Left lung (tissue), 10 donors: ENCODE data around the gene KCNT1. TPM values are rescaled to one million over a fixed set of nuclear protein-coding genes. Genes with fewer than 3 reads are reported as not detected.

Source experiments
- ATAC-seq: fragments of 200-7000 bp; cut with Tn5 transposase; one replicate; pipeline ENCODE4 v1.9.1; 2020; ENCODE audit warnings: moderate library complexity
- DNase-seq, 4 donors: peaks; one replicate each; pipeline ENCODE4 v3.0.0-alpha.2; 2013 to 2020
- H3K27ac ChIP-seq, 2 donors: fragments of 200-600 bp; sonication (generic) in 1 of 2; one replicate each; pipeline versions ENCODE4 v1.5.0 to v1.8.0; 2020 to 2021
- H3K27me3 ChIP-seq, 2 donors: fragments of 200-600 bp; sonication (generic) in 1 of 2; one replicate each; pipeline versions ENCODE4 v1.5.0 to v1.8.0; 2020 to 2021
- H3K36me3 ChIP-seq, 2 donors: fragments of 200-600 bp; sonication (generic) in 1 of 2; one replicate each; pipeline versions ENCODE4 v1.5.0 to v1.8.0; 2020 to 2021
- H3K4me1 ChIP-seq, 2 donors: fragments of 200-600 bp; one replicate each; pipeline ENCODE4 v1.8.0; 2021
- H3K4me3 ChIP-seq, 2 donors: fragments of 200-600 bp; sonication (generic) in 1 of 2; one replicate each; pipeline versions ENCODE4 v1.5.0 to v1.8.0; 2020 to 2021; ENCODE audit warnings: mild to moderate bottlenecking in 1 of 2
- H3K9me3 ChIP-seq, 2 donors: fragments of 200-600 bp; sonication (generic) in 1 of 2; one replicate each; pipeline versions ENCODE4 v1.5.0 to v1.8.0; 2020 to 2021
- CTCF ChIP-seq, 2 donors: fragments of 200-600 bp; sonication (generic) in 1 of 2; IDR thresholded peaks; one replicate each; pipeline versions ENCODE4 v1.5.0 to v1.8.0; 2021; ENCODE audit warnings: antibody characterized with exemption in 2 of 2
- intact Hi-C, 2 donors: fragments of 100-400 bp; cut with DNase I; formaldehyde crosslinking; loops; one replicate each; pipeline versions ENCODE4 v1.11.2 to v1.14.2; 2022
- polyA plus RNA-seq, 6 donors: library from polyadenylated mRNA; unstranded; fragments of 120-200 nt; gene quantifications; one replicate each; pipeline ENCODE4 v1.2.1, GENCODE V29; 2013; ENCODE audit not compliant: insufficient read length in 6 of 6
- total RNA-seq, 2 donors: library from RNA; stranded (reverse); fragmentation: NEBNext Ultra II Directional; extraction: Animal tissue kit (Norgen Biotek cat#: 25700); gene quantifications; one replicate each; pipeline ENCODE4 v1.2.1, GENCODE V29; 2021
- donor health status: DM: no; HTN: yes; CAD: no.
- donor health status: DM: no; HTN: no; CAD: no.

KCNT1 gene
- total and polyA plus RNA-seq, 8 donors, result 0.26 to 0.89 (median 0.41) TPM

DNA sequence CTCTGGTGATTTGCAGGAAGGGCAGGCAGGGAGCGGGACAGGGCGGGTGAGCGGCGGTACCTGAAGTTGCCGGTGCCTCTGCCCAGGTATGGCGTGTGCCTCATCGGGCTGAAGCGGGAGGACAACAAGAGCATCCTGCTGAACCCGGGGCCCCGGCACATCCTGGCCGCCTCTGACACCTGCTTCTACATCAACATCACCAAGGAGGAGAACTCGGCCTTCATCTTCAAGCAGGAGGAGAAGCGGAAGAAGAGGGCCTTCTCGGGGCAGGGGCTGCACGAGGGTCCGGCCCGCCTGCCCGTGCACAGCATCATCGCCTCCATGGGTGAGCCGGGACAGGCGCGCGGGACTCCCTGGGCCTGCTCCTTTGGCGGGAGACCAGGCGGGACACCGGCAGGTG is 68.8 kb downstream of the KCNT1 start:
- H3K27me3 ChIP-seq, result peaks cover 0 to 43% of the 10 kb centered on the region in 2 donors
- intact Hi-C loops, result no loop called here
- H3K36me3 ChIP-seq, result no peaks in the 10 kb centered on the region
- H3K9me3 ChIP-seq, result peaks cover 0 to 20% of the 10 kb centered on the region in 2 donors
- H3K27ac ChIP-seq, result no peak overlapping the region
- H3K4me3 ChIP-seq, result no peak overlapping the region
- H3K4me1 ChIP-seq, result no peaks in the 10 kb centered on the region
- DNase-seq (no peak), ATAC-seq (no peak)
- TF ChIP-seq CTCF (IDR thresholded peaks at IDR 0.05), result no peak

DNA sequence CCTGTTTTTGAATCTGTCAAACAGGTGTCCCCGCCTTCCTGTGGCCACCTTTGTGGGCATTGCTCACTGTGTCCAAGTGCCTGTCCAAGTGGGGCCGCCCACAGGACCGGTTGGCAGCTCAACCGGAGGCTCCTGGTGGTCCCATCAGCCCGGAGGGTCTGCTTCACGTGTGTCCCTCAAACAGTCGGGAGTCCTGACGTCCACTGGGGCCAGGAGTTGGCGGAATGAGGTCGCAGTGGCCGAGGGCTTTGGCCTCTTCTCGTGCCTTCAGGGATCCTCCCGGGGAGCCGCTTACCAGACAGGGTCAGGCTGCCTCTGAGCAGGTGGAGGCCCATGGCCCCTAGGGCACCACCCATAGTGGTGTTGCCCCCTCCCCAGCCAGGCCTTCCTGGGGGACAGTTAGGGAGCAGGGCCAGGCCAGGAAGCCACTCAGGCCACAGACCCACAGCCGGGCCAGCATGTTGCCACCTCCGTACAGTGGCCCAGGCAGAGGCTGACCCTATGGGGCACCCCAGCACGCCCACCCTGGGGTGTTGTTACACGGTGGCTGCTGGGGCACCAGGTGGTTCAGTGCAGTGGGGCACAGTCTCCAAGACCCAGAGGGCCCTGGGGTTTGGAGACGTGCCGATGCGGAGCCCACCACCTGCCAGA is 69.5 kb downstream of the KCNT1 start:
- Histone ChIP-seq H3K9me3 (peaks cover 0 to 12% of the 10 kb centered on the region in 2 donors), H3K4me3 (no peak overlapping the region), H3K27ac (no peak overlapping the region), H3K4me1 (no peaks in the 10 kb centered on the region), H3K36me3 (no peaks in the 10 kb centered on the region), H3K27me3 (peaks cover 0 to 43% of the 10 kb centered on the region in 2 donors)
- ATAC-seq (no peak), DNase-seq (no peak)
- TF ChIP-seq CTCF (IDR thresholded peaks at IDR 0.05), result no peak
- intact Hi-C loops, result no loop called here

- H3K9me3 ChIP-seq, result peaks cover 0 to 6% of the 10 kb centered on the region in 2 donors
- H3K4me1 ChIP-seq, result no peaks in the 10 kb centered on the region
- TF ChIP-seq CTCF (IDR thresholded peaks at IDR 0.05), result no peak
- no peak overlapping the region for H3K4me3 ChIP-seq
- no peak overlapping the region for H3K27ac ChIP-seq
- H3K36me3 ChIP-seq, result no peaks in the 10 kb centered on the region
- no peak for DNase-seq
- intact Hi-C loops, result no loop called here
- no peak for ATAC-seq
- H3K27me3 ChIP-seq, result peaks cover 0 to 43% of the 10 kb centered on the region in 2 donors
Measured at GRCh38 chr9:135772056-135772646, 70.2 kb downstream of the KCNT1 start.

GRCh38 chr9:135772702-135773493 is 70.9 kb downstream of the KCNT1 start:
- H3K27me3 ChIP-seq, result peaks cover 0 to 43% of the 10 kb centered on the region in 2 donors
- H3K4me3 ChIP-seq, result no peak overlapping the region
- ATAC-seq (no peak), DNase-seq (no peak)
- intact Hi-C loops, result no loop called here
- no peaks in the 10 kb centered on the region for H3K36me3 ChIP-seq
- no peaks in the 10 kb centered on the region for H3K4me1 ChIP-seq
- TF ChIP-seq CTCF (IDR thresholded peaks at IDR 0.05), result no peak
- H3K9me3 ChIP-seq, result no peaks in the 10 kb centered on the region
- H3K27ac ChIP-seq, result no peak overlapping the region
